PC-9 (cell line): ENCODE results near the gene FAM98A. TPM values are rescaled to one million over a fixed set of nuclear protein-coding genes. Genes with fewer than 3 reads are reported as not detected.

Source experiments
- BruUV-seq: library from RNA; stranded (reverse); fragments of 400-500 nt; replicated peaks from 2 replicates; lab custom pipeline; 2021; lab: Mats Ljungman, UMichigan
- CTCF ChIA-PET: fragments of 300-600 bp; sonication (Branson Sonifier 250); formaldehyde crosslinking; loops from one replicate; lab custom pipeline; 2022; ENCODE audit warnings: antibody characterized with exemption; lab: Charles Lee
- POLR2A ChIA-PET: fragments of 300-600 bp; sonication (Branson Sonifier 250); formaldehyde crosslinking; loops from one replicate; lab custom pipeline; 2022; ENCODE audit warnings: antibody characterized with exemption; ENCODE audit not compliant: unreplicated experiment; lab: Charles Lee
- DNase-seq, 2 experiments: peaks; one replicate each; pipeline versions ENCODE4 v3.0.0 to v3.0.0-alpha.2; 2015 to 2022; ENCODE audit warnings: mixed read lengths in 1 of 2
- H2AFZ ChIP-seq: fragments of 200-600 bp; sonication (generic); 2 replicates; pipeline ENCODE4 v1.8.1; 2017; ENCODE audit warnings: antibody characterized with exemption
- H3F3A ChIP-seq: fragments of 200-600 bp; sonication (generic); 2 replicates; pipeline ENCODE4 v1.8.1; 2017; ENCODE audit warnings: antibody characterized with exemption, mild to moderate bottlenecking, low read depth; ENCODE audit not compliant: insufficient read depth
- H3K27ac ChIP-seq: fragments of 200-600 bp; sonication (generic); 2 replicates; pipeline ENCODE4 v1.6.1; 2016; ENCODE audit warnings: mixed run types
- H3K27me3 ChIP-seq: fragments of 200-600 bp; sonication (generic); 2 replicates; pipeline ENCODE4 v1.6.1; 2016; ENCODE audit warnings: low read depth, mixed run types; ENCODE audit not compliant: insufficient read depth
- H3K36me3 ChIP-seq: fragments of 200-600 bp; sonication (generic); 2 replicates; pipeline ENCODE4 v1.6.1; 2016; ENCODE audit warnings: low read depth, mixed run types
- H3K4me1 ChIP-seq: fragments of 200-600 bp; sonication (generic); replicated peaks from 2 replicates; pipeline ENCODE4 v1.6.1; 2016; ENCODE audit warnings: mixed run types; ENCODE audit not compliant: insufficient read depth
- H3K4me2 ChIP-seq: fragments of 200-600 bp; sonication (generic); 2 replicates; pipeline ENCODE4 v1.6.1; 2017; ENCODE audit warnings: mixed run types
- H3K4me3 ChIP-seq: fragments of 200-600 bp; sonication (generic); 2 replicates; pipeline ENCODE4 v1.6.1; 2016; ENCODE audit warnings: mixed run types
- H3K79me2 ChIP-seq: fragments of 200-600 bp; sonication (generic); 2 replicates; pipeline ENCODE4 v1.6.1; 2017; ENCODE audit warnings: low read depth, mixed run types
- H3K9me2 ChIP-seq: fragments of 200-600 bp; sonication (generic); 2 replicates; pipeline ENCODE4 v1.8.1; 2017; ENCODE audit warnings: mild to moderate bottlenecking; ENCODE audit not compliant: insufficient read depth
- H3K9me3 ChIP-seq: fragments of 200-600 bp; sonication (generic); 2 replicates; pipeline ENCODE4 v1.8.1; 2016; ENCODE audit warnings: low read depth; ENCODE audit not compliant: insufficient read depth
- H4K20me1 ChIP-seq: fragments of 200-600 bp; sonication (generic); 2 replicates; pipeline ENCODE4 v1.8.1; 2017; ENCODE audit not compliant: insufficient read depth
- EZH2 ChIP-seq: fragments of 200-600 bp; sonication (generic); IDR thresholded peaks from 2 replicates; pipeline ENCODE4 v1.8.0; 2017; ENCODE audit warnings: antibody characterized with exemption, low read depth
- intact Hi-C: fragments of 100-400 bp; cut with micrococcal nuclease; formaldehyde crosslinking; loops from one replicate; pipeline ENCODE4 v1.10.0; 2022; ENCODE audit not compliant: unreplicated experiment
- total RNA-seq: library from RNA; stranded (reverse); gene quantifications from 2 replicates; pipeline ENCODE4 v1.2.3, GENCODE V29; 2021
- TF ChIP-seq, protein P1 (sequence below): fragments of 200-600 bp; sonication (generic); conservative IDR thresholded peaks from 2 replicates; pipeline ENCODE4 v1.6.1; 2017; ENCODE audit warnings: mixed run types, antibody characterized with exemption, mild to moderate bottlenecking, moderate library complexity

Gene FAM98A
- total RNA-seq, 1 experiment from 2014 or later, result 33.7 TPM

DNA sequence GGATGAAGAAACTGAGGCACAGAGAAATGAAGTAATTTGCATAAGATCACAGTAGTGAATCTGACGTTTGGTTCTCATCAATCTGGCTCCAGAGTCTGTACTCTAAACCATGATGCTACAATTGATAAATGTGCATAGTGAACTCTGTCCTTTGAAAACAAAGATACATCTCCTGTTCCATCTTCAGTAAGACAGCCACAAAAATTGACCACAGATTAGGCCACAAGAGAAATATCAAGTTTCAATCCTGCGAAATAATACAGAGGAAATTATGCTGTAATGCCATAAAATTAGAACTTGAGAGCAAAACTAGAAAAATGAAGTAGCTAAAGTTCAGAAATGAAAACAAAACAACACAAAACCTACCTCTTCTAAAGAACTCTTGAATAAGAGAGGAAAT lies 28.4 kb downstream of the FAM98A start:
- Histone ChIP-seq H3K4me3 (no peak overlapping the region), H3F3A (peaks cover 3% of the 10 kb centered on the region; the same call in 1 of the 2 replicates), H3K4me1 (no peaks in the 10 kb centered on the region), H3K79me2 (no peaks in the 10 kb centered on the region), H3K4me2 (no peak overlapping the region), H3K27me3 (no peaks in the 10 kb centered on the region), H3K9me2 (no peaks in the 10 kb centered on the region), H2AFZ (no peak overlapping the region), H3K36me3 (no peaks in the 10 kb centered on the region), H3K27ac (no peak overlapping the region), H3K9me3 (no peaks in the 10 kb centered on the region), H4K20me1 (no peaks in the 10 kb centered on the region)
- intact Hi-C loops, result no loop called here
- BruUV-seq, result no TSS peak
- CTCF ChIA-PET, result no interaction called here
- no peak for DNase-seq
- POLR2A ChIA-PET, result interaction anchor here (0.7 kb wide), 1 partner anchor 30 kb away, joined by 4 read pairs; no protein-coding TSS in a partner anchor
- no peak for TF ChIP-seq EZH2
- TF ChIP-seq, protein P1, sequence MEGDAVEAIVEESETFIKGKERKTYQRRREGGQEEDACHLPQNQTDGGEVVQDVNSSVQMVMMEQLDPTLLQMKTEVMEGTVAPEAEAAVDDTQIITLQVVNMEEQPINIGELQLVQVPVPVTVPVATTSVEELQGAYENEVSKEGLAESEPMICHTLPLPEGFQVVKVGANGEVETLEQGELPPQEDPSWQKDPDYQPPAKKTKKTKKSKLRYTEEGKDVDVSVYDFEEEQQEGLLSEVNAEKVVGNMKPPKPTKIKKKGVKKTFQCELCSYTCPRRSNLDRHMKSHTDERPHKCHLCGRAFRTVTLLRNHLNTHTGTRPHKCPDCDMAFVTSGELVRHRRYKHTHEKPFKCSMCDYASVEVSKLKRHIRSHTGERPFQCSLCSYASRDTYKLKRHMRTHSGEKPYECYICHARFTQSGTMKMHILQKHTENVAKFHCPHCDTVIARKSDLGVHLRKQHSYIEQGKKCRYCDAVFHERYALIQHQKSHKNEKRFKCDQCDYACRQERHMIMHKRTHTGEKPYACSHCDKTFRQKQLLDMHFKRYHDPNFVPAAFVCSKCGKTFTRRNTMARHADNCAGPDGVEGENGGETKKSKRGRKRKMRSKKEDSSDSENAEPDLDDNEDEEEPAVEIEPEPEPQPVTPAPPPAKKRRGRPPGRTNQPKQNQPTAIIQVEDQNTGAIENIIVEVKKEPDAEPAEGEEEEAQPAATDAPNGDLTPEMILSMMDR, result no peak

GRCh38 chr2:33561872-33562271 lies 37.2 kb downstream of the FAM98A start:
- no peak for TF ChIP-seq EZH2
- TF ChIP-seq, protein P1, result no peak
- no peak overlapping the region for H3K27ac ChIP-seq
- no peaks in the 10 kb centered on the region for H3K36me3 ChIP-seq
- DNase-seq, result no peak
- H4K20me1 ChIP-seq, result no peaks in the 10 kb centered on the region
- intact Hi-C loops, result no loop called here
- BruUV-seq, result no TSS peak
- H3K9me3 ChIP-seq, result no peaks in the 10 kb centered on the region
- ChIA-PET CTCF (no interaction called here), POLR2A (no interaction called here)
- no peak overlapping the region for H3K4me2 ChIP-seq
- no peak overlapping the region for H2AFZ ChIP-seq
- H3K4me3 ChIP-seq, result no peak overlapping the region
- H3K79me2 ChIP-seq, result no peaks in the 10 kb centered on the region
- H3K27me3 ChIP-seq, result no peaks in the 10 kb centered on the region
- H3K4me1 ChIP-seq, result no peaks in the 10 kb centered on the region
- H3F3A ChIP-seq, result no peaks in the 10 kb centered on the region
- H3K9me2 ChIP-seq, result no peaks in the 10 kb centered on the region

DNA sequence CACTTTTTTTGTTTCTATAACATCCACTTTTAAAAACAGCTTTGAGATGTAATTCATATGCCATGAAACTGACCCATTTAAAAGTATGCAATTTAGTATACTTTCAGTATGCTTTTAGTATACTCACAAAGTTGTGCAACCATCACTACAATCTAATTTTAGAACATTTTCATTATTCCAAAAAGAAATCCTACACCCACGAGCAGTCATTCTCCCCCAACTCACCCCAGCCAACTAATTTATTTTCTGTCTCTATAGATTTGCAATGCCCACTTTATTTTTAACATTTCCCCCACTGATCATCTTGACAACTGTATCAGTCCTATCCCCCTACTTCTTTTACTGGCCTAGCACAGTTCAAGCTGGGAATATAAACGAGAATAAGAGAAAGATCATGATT lies 39.1 kb downstream of the FAM98A start:
- no peak overlapping the region for H3K4me3 ChIP-seq
- H3K4me2 ChIP-seq, result no peak overlapping the region
- H3K9me2 ChIP-seq, result no peaks in the 10 kb centered on the region
- no peak overlapping the region for H2AFZ ChIP-seq
- TF ChIP-seq, protein P1, result no peak
- TF ChIP-seq EZH2, result no peak
- no peaks in the 10 kb centered on the region for H3K36me3 ChIP-seq
- BruUV-seq, result no TSS peak
- no peak for DNase-seq
- ChIA-PET POLR2A (no interaction called here), CTCF (no interaction called here)
- no peaks in the 10 kb centered on the region for H3K79me2 ChIP-seq
- H4K20me1 ChIP-seq, result no peaks in the 10 kb centered on the region
- H3K9me3 ChIP-seq, result no peaks in the 10 kb centered on the region
- no peaks in the 10 kb centered on the region for H3K4me1 ChIP-seq
- H3F3A ChIP-seq, result no peaks in the 10 kb centered on the region
- no peak overlapping the region for H3K27ac ChIP-seq
- intact Hi-C loops, result no loop called here
- no peaks in the 10 kb centered on the region for H3K27me3 ChIP-seq
